Measurements from ENCODE around the gene TAMALIN. TPM values are rescaled to one million over a fixed set of nuclear protein-coding genes. Genes with fewer than 3 reads are reported as not detected.

Gene TAMALIN
- total and polyA plus RNA-seq, 2 experiments from 2014 or later = 8.0 to 9.9 TPM

DNA sequence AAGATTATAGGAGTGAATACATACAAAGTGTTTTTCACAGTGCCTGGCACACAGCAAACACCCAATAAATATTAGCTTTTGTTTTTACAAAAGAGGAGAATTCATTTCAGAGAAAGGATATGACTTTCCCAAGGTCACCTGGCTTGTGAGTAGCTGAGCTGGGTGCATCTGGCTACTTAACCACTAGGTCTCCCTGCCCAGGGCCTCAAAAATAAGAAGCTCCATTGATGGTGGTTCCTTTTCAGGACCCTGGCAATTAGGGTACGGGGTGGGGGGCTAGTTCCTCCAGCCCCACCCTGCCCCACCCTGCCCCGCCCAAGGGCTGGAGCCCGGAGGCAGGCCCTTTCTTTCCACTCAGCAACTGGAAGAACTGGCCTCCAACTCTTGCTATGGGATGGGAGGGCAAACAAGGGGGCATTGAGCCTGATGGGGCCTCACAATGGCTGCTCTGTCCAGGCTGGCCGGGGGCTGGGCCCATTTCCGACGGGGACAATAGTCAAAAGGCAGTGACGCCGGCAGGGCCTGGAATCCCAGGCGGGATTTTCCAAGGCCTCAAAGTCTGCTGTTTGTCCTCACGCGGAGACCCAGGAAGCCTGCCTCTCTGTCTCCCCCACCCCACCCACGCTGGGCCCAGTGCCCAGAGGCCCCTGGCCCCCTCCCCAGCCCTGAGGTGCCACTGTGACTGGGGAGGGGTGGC, 54.9 kb downstream of the TAMALIN start:
- Histone ChIP-seq H3K4me1 (ENCODE audit: insufficient read depth) (no peaks in the 10 kb centered on the region), H3K36me3 (replicated peaks; ENCODE audit: insufficient read depth, low read depth) (no peaks in the 10 kb centered on the region), H3K27ac (no peak overlapping the region), H3K79me2 (no peaks in the 10 kb centered on the region), H3K9me3 (ENCODE audit: low read depth) (no peaks in the 10 kb centered on the region), H3K4me3 (no peak overlapping the region), H2AFZ (no peak overlapping the region), H4K20me1 (ENCODE audit: insufficient read depth, poor library complexity, severe bottlenecking) (no peaks in the 10 kb centered on the region), H3K27me3 (peaks cover 6% of the 10 kb centered on the region), H3K4me2 (no peak overlapping the region), H3K9me2 (replicated peaks; ENCODE audit: insufficient read depth) (no peaks in the 10 kb centered on the region)
- TF ChIP-seq, protein P1, sequence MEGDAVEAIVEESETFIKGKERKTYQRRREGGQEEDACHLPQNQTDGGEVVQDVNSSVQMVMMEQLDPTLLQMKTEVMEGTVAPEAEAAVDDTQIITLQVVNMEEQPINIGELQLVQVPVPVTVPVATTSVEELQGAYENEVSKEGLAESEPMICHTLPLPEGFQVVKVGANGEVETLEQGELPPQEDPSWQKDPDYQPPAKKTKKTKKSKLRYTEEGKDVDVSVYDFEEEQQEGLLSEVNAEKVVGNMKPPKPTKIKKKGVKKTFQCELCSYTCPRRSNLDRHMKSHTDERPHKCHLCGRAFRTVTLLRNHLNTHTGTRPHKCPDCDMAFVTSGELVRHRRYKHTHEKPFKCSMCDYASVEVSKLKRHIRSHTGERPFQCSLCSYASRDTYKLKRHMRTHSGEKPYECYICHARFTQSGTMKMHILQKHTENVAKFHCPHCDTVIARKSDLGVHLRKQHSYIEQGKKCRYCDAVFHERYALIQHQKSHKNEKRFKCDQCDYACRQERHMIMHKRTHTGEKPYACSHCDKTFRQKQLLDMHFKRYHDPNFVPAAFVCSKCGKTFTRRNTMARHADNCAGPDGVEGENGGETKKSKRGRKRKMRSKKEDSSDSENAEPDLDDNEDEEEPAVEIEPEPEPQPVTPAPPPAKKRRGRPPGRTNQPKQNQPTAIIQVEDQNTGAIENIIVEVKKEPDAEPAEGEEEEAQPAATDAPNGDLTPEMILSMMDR (IDR thresholded peaks at IDR 0.05; ENCODE audit: poor library complexity) = no peak
- TF ChIP-seq EZH2 (IDR thresholded peaks at IDR 0.05; ENCODE audit: borderline replicate concordance) (no peak), EZH2phosphoT487 (IDR thresholded peaks at IDR 0.05; ENCODE audit: low read depth, severe bottlenecking, unreplicated experiment) (no peak)
- WGBS (ENCODE audit: low lambda C conversion rate, missing lambda C conversion rate) = 69% methylated on average over 11 of the region's 12 CpGs
- DNase-seq (ENCODE audit: low spot score) = no peak

DNA sequence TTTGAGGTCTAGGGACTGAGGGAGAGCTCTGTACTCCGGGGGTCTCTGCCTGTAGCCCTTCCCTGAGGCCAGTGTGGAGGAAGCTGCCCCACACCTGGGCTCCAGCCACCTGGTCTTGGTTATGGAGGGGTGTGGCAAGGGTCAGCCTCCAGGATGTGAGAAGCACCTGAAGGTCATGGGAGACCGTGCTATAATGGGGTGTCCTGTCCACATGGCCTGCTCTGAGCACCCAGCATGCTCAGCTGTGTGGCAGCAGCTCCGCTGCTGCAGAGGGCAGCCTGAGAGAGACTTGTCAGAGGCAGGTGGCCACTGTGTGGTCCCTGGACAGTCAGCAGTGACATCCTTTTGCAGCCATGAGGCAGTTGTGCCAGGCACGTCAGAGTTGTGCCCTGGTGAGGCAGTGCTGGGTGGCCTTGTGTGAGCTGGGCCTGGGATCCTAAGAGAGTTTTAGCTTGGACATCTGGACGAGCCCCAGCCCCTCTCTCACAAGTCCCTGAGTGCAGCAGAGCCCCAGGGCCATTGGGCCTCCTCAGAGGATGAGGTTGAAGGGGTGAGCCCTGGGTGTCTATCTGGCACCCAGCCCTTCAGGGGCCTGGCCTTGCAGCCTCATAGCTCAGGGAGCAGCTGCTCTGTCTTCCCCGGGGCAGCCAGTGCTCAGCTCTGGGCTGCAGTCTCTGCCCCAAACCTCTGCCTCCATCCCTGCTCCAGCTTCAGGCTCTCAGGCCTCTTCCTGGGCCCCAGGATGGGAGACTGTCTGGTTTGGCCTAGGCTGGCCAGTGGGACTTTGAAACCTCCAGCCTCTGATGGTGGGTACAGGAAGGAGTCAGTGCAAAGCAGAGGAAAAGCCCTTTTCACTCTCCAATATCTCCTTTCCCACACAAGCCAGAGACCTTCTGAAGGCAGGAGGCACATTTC, 55.7 kb downstream of the TAMALIN start:
- H3K27me3 ChIP-seq = peaks cover 12% of the 10 kb centered on the region
- DNase-seq (ENCODE audit: low spot score) = no peak
- H3K4me1 ChIP-seq (ENCODE audit: insufficient read depth) = no peaks in the 10 kb centered on the region
- H3K4me3 ChIP-seq = no peak overlapping the region
- H3K79me2 ChIP-seq = no peaks in the 10 kb centered on the region
- no peak overlapping the region for H3K4me2 ChIP-seq
- no peak overlapping the region for H3K27ac ChIP-seq
- H3K9me3 ChIP-seq (ENCODE audit: low read depth) = no peaks in the 10 kb centered on the region
- TF ChIP-seq, protein P1 (IDR thresholded peaks at IDR 0.05; ENCODE audit: poor library complexity) = no peak
- TF ChIP-seq EZH2 (IDR thresholded peaks at IDR 0.05; ENCODE audit: borderline replicate concordance) = no peak
- no peak for TF ChIP-seq EZH2phosphoT487 (IDR thresholded peaks at IDR 0.05; ENCODE audit: low read depth, severe bottlenecking, unreplicated experiment)
- no peaks in the 10 kb centered on the region for H4K20me1 ChIP-seq (ENCODE audit: insufficient read depth, poor library complexity, severe bottlenecking)
- H3K36me3 ChIP-seq (replicated peaks; ENCODE audit: insufficient read depth, low read depth) = no peaks in the 10 kb centered on the region
- WGBS (ENCODE audit: low lambda C conversion rate, missing lambda C conversion rate) = 89% methylated on average over 6 of the region's 6 CpGs
- no peak overlapping the region for H2AFZ ChIP-seq
- no peaks in the 10 kb centered on the region for H3K9me2 ChIP-seq (replicated peaks; ENCODE audit: insufficient read depth)

DNA sequence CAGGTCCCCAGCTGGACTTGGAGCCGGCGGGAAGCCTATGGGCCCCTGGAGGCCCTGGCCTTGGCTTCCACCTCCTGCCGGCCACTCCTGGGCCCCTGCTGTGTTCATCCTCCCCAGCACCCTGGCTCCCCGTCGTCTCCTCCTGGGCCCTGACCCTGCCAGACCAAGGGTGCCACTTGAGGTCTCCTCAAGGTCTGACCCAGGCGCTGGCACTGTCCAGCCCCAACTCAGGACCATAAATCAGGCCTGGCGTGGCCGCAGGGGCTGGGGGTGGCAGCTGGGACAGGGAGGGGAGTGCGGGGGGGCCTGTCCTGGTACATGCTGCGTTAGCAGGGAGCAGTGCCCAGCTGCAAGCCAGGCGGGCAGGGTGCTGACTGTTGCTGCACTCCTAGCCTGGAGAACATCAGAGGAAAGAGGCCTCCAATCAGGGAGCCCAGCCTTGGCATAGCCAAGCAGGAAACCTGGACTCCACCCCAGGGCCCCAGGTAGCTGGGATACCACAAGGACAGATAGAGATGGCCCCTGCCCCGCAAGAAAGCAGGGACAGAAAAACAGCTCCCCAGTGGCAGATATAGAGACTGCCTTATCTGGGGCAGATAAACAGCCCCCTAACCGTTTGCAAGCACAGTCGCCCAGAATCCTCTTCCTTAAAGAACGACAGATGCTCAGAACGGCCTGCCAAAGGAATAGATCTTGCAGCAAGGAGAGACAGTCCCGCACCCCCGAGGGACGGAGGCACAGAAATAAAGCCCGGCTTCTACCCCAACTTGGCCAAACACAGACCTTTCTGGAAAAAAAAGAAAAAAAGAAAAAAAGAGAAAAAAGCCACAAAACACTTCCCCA, 56.6 kb downstream of the TAMALIN start:
- Histone ChIP-seq H3K79me2 (no peaks in the 10 kb centered on the region), H3K4me2 (no peak overlapping the region), H3K36me3 (replicated peaks; ENCODE audit: insufficient read depth, low read depth) (no peaks in the 10 kb centered on the region), H3K4me3 (no peak overlapping the region), H3K9me3 (ENCODE audit: low read depth) (no peaks in the 10 kb centered on the region), H3K4me1 (ENCODE audit: insufficient read depth) (no peaks in the 10 kb centered on the region), H3K27me3 (peaks cover 12% of the 10 kb centered on the region), H3K9me2 (replicated peaks; ENCODE audit: insufficient read depth) (no peaks in the 10 kb centered on the region), H2AFZ (no peak overlapping the region), H4K20me1 (ENCODE audit: insufficient read depth, poor library complexity, severe bottlenecking) (no peaks in the 10 kb centered on the region), H3K27ac (no peak overlapping the region)
- TF ChIP-seq EZH2phosphoT487 (IDR thresholded peaks at IDR 0.05; ENCODE audit: low read depth, severe bottlenecking, unreplicated experiment) = no peak
- TF ChIP-seq, protein P1 (IDR thresholded peaks at IDR 0.05; ENCODE audit: poor library complexity) = no peak
- no peak for TF ChIP-seq EZH2 (IDR thresholded peaks at IDR 0.05; ENCODE audit: borderline replicate concordance)
- 80% methylated on average over 20 of the region's 20 CpGs for WGBS (ENCODE audit: low lambda C conversion rate, missing lambda C conversion rate)
- DNase-seq (ENCODE audit: low spot score) = no peak
